22Rv1 (cell line): ENCODE results near the gene SMTNL1.

Experiments
- ZFX ChIP-seq: fragments of 450-650 bp; IDR thresholded peaks from 2 replicates; pipeline ENCODE4 v1.6.1; 2017; ENCODE audit warnings: antibody characterized with exemption, borderline replicate concordance
- TF ChIP-seq, protein P1 (sequence below): fragments of 450-650 bp; IDR thresholded peaks from 2 replicates; pipeline ENCODE4 v1.5.1; 2017; ENCODE audit warnings: mild to moderate bottlenecking

DNA sequence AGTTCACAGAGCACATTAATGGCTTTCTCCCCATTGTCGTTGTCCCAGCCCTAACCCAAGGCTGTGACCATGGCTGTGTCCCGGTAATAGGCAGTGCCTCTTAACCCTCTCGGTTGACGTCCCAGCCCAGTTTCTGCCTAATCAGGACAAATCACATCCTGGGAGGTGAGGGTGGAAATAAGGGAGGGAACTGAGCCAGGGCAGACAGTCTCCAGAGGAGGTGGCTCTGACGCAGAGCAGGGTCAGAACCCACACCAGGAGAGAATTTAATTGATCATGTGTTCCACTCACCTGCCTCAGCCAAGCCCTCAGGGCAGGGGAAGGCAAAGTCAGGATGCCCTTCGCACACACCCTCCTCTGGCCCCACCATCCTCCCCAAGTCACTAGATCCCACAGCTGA, 38.9 kb upstream of the SMTNL1 start:
- TF ChIP-seq, protein P1, sequence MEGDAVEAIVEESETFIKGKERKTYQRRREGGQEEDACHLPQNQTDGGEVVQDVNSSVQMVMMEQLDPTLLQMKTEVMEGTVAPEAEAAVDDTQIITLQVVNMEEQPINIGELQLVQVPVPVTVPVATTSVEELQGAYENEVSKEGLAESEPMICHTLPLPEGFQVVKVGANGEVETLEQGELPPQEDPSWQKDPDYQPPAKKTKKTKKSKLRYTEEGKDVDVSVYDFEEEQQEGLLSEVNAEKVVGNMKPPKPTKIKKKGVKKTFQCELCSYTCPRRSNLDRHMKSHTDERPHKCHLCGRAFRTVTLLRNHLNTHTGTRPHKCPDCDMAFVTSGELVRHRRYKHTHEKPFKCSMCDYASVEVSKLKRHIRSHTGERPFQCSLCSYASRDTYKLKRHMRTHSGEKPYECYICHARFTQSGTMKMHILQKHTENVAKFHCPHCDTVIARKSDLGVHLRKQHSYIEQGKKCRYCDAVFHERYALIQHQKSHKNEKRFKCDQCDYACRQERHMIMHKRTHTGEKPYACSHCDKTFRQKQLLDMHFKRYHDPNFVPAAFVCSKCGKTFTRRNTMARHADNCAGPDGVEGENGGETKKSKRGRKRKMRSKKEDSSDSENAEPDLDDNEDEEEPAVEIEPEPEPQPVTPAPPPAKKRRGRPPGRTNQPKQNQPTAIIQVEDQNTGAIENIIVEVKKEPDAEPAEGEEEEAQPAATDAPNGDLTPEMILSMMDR, result no peak
- TF ChIP-seq ZFX, result no peak
